Ascending aorta (tissue), 2 donors: ENCODE results near the gene MYLK3. TPM values are rescaled to one million over a fixed set of nuclear protein-coding genes. Genes with fewer than 3 reads are reported as not detected.

Experiments
- DNase-seq, 2 donors: peaks; one replicate each; pipeline ENCODE4 v3.0.0-alpha.2; 2019; ENCODE audit warnings: low spot score in 2 of 2
- H3K27ac ChIP-seq, 2 donors: fragments of 200-600 bp; sonication (generic); one replicate each; pipeline ENCODE4 v1.5.1; 2016 to 2017; ENCODE audit warnings: mild to moderate bottlenecking in 1 of 2
- H3K27me3 ChIP-seq: fragments of 200-600 bp; sonication (generic); one replicate; pipeline ENCODE4 v1.5.1; 2017
- H3K36me3 ChIP-seq, 2 donors: fragments of 200-600 bp; sonication (generic); one replicate each; pipeline ENCODE4 v1.5.1; 2016
- H3K4me1 ChIP-seq, 2 donors: fragments of 200-600 bp; sonication (generic); one replicate each; pipeline ENCODE4 v1.5.1; 2016 to 2017; ENCODE audit warnings: mild to moderate bottlenecking in 1 of 2
- H3K4me3 ChIP-seq, 2 donors: fragments of 200-600 bp; sonication (generic); one replicate each; pipeline ENCODE4 v1.5.1; 2016 to 2017; ENCODE audit warnings: mild to moderate bottlenecking in 1 of 2
- H3K9me3 ChIP-seq, 2 donors: fragments of 200-600 bp; sonication (generic); one replicate each; pipeline ENCODE4 v1.5.1; 2016
- intact Hi-C: fragments of 100-400 bp; cut with DNase I; formaldehyde crosslinking; loops from one replicate; pipeline ENCODE4 v1.15.1; 2023
- total RNA-seq: library from RNA; depleted of rRNA; stranded (reverse); fragments of >200 nt; gene quantifications from one replicate; pipeline ENCODE4 v1.1.0, GENCODE V29; 2016
- TF ChIP-seq, protein P1 (sequence below), 3 experiments: fragments of 200-600 bp in 2 of 3; fragments of 450-650 bp in 1 of 3; sonication (generic) in 2 of 3; IDR thresholded peaks; one replicate each; pipeline ENCODE4 v1.5.1; 2016 to 2019; ENCODE audit warnings: antibody characterized with exemption in 3 of 3, mild to moderate bottlenecking in 1 of 3, moderate library complexity in 1 of 3

The MYLK3 gene
- total RNA-seq, 1 donor from 2014 or later = not detected

DNA sequence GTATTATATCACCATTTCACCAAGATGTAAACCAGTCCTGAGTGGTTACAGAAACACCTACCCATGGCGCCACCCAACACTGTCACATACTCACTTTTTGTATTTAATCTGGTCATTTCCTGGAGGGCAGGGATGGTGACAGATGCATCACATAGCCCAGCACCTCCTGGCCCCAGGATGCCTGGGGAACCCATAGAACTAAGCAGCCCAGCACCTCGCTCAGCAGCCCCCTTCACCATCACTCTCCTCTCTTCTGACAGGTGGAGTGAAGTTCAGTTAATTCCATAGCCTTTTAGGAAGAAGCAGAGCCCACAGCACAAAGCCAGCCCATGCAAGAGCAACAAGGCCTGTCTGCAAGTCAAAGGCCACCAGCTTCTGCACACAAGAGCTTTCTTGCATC lies 27.5 kb downstream of the MYLK3 start:
- no peak overlapping the region for H3K27ac ChIP-seq
- no peaks in the 10 kb centered on the region for H3K36me3 ChIP-seq
- no peak overlapping the region for H3K4me3 ChIP-seq
- DNase-seq = no peak
- TF ChIP-seq, protein P1, sequence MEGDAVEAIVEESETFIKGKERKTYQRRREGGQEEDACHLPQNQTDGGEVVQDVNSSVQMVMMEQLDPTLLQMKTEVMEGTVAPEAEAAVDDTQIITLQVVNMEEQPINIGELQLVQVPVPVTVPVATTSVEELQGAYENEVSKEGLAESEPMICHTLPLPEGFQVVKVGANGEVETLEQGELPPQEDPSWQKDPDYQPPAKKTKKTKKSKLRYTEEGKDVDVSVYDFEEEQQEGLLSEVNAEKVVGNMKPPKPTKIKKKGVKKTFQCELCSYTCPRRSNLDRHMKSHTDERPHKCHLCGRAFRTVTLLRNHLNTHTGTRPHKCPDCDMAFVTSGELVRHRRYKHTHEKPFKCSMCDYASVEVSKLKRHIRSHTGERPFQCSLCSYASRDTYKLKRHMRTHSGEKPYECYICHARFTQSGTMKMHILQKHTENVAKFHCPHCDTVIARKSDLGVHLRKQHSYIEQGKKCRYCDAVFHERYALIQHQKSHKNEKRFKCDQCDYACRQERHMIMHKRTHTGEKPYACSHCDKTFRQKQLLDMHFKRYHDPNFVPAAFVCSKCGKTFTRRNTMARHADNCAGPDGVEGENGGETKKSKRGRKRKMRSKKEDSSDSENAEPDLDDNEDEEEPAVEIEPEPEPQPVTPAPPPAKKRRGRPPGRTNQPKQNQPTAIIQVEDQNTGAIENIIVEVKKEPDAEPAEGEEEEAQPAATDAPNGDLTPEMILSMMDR (IDR thresholded peaks at IDR 0.05) = no peak
- intact Hi-C loops = no loop called here
- no peaks in the 10 kb centered on the region for H3K9me3 ChIP-seq
- H3K27me3 ChIP-seq = no peaks in the 10 kb centered on the region
- H3K4me1 ChIP-seq = no peaks in the 10 kb centered on the region

- H3K9me3 ChIP-seq = no peaks in the 10 kb centered on the region
- no peak overlapping the region for H3K4me3 ChIP-seq
- H3K27me3 ChIP-seq = no peaks in the 10 kb centered on the region
- intact Hi-C loops = no loop called here
- TF ChIP-seq, protein P1 (IDR thresholded peaks at IDR 0.05) = no peak
- no peaks in the 10 kb centered on the region for H3K4me1 ChIP-seq
- DNase-seq = no peak
- no peak overlapping the region for H3K27ac ChIP-seq
- H3K36me3 ChIP-seq = no peaks in the 10 kb centered on the region
Measured at GRCh38 chr16:46719528-46719927, 28.6 kb downstream of the MYLK3 start.

DNA sequence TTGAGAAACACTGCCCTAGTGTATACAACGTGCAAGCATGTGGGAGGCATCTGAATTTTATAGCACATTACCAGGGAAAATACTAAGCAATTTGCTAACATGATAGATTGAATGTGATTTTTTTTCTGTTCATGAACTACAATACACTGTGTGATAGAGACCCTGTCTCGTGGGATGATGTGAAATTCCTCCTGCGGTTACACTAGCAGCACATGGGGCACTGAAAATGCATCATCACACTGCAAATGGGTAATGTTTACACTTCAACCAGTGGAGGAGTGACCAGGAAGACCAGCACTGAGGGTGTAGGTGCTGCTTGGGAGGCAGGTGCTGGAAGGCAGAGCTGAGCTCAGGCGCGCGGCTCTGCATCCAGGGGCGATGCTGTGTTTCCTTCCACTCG lies 29.9 kb downstream of the MYLK3 start:
- Histone ChIP-seq H3K27ac (no peak overlapping the region), H3K4me1 (no peaks in the 10 kb centered on the region), H3K9me3 (no peaks in the 10 kb centered on the region), H3K27me3 (no peaks in the 10 kb centered on the region), H3K4me3 (no peak overlapping the region), H3K36me3 (no peaks in the 10 kb centered on the region)
- TF ChIP-seq, protein P1 (IDR thresholded peaks at IDR 0.05) = no peak
- no peak for DNase-seq
- intact Hi-C loops = no loop called here

- intact Hi-C loops = no loop called here
Measured at GRCh38 chr16:46717692-46718091, 30.5 kb downstream of the MYLK3 start.

DNA sequence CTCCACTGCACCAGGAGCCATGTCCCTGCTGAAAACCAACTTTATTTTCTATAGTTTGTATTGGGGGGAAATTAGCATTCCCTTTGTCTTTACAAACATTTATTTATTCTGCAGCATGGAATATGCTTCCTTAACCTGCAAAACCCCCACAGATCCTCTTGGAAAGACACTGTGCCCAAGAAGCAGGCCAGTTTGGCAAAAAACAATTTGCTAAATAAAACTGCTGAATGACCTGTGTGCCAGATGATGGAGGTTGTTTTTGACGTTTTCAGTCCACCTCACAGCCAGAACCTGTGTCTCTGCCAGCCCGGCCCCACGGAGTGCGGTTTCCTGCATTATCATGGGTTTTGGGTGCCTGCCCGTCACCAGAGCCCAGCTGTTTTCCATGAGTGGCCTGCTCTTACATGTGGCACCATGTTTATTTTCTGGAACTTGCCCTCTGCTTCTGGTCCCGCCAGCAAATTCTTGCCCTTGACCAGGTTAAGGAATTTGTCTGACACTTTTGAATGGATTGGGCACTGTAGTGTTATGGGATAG lies 32.3 kb downstream of the MYLK3 start:
- Histone ChIP-seq H3K4me3 (no peak overlapping the region), H3K9me3 (no peaks in the 10 kb centered on the region), H3K27ac (no peak overlapping the region), H3K27me3 (no peaks in the 10 kb centered on the region), H3K36me3 (no peaks in the 10 kb centered on the region), H3K4me1 (no peaks in the 10 kb centered on the region)
- no peak for DNase-seq
- intact Hi-C loops = no loop called here
- TF ChIP-seq, protein P1 (IDR thresholded peaks at IDR 0.05) = no peak

More at GRCh38 chr16:46717692-46718091, 30.5 kb downstream of the MYLK3 start:
- no peak for DNase-seq
- Histone ChIP-seq H3K36me3 (no peaks in the 10 kb centered on the region), H3K4me1 (no peaks in the 10 kb centered on the region), H3K9me3 (no peaks in the 10 kb centered on the region), H3K4me3 (no peak overlapping the region), H3K27ac (no peak overlapping the region), H3K27me3 (no peaks in the 10 kb centered on the region)
- TF ChIP-seq, protein P1 (IDR thresholded peaks at IDR 0.05) = no peak
